GM18520 (cell line): ENCODE measurements around the gene TAF1D.
"Not testable (repeated sequence)": the region's sequence is repeated elsewhere in the genome, so short reads cannot be mapped to it uniquely, and the experiment has no call there.

Experiments used
- ATAC-seq: cut with Tn5 transposase; IDR thresholded peaks from one replicate; pipeline ENCODE4 v1.9.1; 2021; ENCODE audit not compliant: unreplicated experiment

Gene TAF1D, protein sequence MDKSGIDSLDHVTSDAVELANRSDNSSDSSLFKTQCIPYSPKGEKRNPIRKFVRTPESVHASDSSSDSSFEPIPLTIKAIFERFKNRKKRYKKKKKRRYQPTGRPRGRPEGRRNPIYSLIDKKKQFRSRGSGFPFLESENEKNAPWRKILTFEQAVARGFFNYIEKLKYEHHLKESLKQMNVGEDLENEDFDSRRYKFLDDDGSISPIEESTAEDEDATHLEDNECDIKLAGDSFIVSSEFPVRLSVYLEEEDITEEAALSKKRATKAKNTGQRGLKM

DNA sequence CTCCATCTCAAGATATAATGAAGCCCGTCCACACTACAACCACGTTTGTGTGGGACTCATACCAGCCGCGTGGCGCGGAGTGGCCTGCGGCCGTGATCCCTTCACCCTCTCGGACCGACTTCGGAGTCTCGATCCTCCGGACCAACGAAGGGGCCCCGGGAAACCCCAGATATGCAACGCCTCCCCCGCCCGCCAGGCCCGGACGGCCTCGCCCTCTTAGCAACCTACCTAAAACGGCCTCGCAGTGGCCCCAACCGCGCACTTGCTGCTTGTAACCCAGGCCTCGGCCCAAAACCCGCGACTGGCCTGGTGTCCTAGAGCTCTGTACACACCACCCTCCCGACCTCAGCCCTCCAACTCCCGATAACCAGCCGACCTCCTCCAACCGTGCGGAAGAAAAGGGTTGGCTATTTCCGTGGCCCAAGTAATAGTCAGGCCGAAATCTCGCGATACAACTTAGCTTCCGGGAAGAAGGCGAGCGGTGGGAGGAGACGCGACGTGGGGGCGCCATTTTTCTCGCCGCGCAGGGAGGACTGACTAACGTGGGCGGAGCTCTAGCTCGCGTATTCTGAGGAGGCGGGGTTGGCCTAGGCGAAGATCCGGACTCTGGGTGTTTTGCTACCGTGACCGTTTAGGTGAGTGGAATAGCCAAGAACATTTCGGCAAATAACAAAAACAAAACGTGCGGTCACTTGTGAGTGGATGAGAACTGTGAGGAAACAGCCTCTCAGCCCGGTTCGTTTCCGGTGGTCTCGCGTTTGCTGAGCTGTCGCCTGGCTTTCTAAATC is at the start of gene TAF1D, which contains the start of gene C11orf54:
Gene TAF1D (minus strand): TSS at position 402 of the 788 bp plus-strand sequence. CDS start 2,191 bp downstream, outside the sequence.
Gene C11orf54 (plus strand): TSS at position 579 of the 788 bp plus-strand sequence. CDS start 5,722 bp downstream, outside the sequence.
- peak; percentile 77 for ATAC-seq

DNA sequence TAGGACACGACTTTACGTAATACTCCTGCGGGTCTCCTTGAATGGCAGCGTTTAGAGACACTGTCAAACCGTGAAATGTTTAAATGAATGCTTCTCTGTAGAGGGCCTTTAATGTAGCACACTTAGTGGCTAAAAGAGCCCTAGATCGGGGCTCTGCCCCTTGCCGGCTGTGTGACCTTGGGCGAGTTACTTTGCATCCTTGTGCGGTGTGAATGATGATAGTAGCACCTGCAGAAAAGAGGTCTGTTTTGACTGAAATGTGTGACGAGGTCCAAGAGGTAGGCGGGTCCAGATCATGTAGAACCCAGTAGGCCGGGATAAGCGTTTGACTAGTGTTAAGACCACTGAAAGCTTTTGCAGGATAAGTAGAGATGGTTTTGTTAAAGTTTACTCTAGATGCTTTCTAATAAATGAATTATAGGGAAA is 43.7 kb upstream of the TAF1D start:
- peak; percentile 40 for ATAC-seq

DNA sequence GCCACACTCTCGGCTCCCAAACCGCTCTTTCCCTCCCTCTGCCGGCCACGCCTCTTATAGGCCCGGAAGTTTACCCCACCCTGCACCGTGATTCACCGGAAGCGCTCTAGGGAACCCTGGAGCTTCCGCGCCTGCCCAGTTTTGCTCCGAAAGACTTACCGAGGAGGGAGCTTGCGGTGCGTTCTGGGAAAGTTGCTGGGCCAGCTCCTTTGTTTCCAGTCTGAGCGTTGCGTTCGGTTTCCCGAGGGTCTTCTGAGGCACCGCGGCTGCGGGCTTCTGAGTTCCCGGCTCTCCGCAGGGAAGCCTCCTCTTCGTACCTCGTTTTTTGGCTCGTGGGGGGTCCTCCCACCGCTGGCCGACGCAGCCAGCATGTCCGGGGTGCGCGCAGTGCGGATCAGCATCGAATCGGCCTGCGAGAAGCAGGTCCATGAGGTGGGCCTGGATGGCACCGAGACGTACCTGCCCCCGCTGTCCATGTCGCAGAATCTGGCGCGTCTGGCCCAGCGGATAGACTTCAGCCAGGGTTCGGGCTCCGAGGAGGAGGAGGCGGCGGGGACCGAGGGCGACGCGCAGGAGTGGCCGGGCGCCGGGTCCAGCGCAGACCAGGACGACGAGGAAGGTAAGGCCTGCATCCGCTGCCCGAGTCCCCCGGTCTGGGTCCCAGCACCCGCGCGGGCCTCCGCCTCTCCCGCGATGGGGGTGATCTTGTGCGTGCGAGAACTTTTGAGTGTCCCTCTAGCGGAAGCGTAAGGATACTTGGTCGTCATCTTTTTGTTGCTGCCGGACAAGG is 43.0 kb upstream of the TAF1D start, which contains the start of gene MED17:
Gene MED17 (plus strand): TSS at position 138 of the 790 bp plus-strand sequence. CDS start 232 bp downstream, at position 370.
- peak; percentile 90 for ATAC-seq

DNA sequence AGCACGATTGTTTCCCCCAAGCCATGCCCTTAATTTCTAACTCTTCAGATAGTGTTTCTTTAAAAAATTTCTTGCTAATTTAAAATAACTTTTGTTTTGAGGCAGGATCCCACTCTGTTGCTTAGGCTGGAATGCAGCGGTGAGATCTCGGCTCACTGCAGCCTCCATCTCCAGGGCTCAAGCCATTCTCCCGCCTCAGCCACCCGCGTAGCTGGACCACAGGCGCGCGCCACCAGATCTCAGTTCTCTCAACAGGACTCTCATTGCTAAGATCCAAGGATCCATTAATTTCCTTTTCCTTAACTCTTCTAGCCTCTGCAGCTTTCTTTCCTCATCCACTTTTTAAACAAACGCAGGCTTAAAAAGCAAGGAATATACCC is 42.5 kb upstream of the TAF1D start:
- peak; percentile 20 for ATAC-seq

DNA sequence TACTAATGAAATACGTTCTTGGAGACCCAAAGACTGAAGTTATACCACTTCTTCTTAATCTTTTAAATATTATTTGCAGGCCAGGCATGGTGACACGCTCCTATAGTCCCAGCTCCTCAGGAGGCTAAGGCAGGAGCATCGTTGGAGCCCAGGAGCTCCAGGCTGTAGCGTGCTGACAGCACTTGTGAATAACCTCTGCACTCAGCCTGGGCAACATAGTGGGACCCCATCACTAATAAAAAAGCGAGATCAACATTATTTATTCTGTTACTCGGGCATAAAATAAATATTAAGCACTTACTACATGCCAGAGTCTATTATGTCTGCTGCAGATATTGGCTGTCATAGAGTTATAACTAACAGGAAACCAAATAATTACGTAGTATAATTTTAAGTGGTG is 42.1 kb upstream of the TAF1D start:
- no peak for ATAC-seq

DNA sequence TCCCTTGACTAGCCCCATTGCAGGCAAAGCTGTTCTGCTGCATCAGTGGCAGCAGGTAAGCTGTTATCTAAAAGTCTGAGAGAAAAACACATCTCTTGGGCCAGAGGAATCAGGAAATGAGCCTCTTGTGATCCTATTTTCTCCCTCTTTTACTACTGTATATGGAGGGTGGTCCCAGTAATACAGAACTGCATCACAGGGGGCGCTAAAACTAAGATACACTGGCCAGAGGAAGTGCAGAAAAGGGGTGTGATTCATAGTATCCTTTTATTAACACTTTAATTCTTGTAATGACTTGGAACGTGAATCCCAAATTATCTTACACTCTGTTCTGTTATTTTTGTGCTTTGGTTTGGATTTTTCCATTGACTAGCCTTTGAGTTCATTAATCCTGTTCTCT is 34.0 kb upstream of the TAF1D start:
- no peak for ATAC-seq

DNA sequence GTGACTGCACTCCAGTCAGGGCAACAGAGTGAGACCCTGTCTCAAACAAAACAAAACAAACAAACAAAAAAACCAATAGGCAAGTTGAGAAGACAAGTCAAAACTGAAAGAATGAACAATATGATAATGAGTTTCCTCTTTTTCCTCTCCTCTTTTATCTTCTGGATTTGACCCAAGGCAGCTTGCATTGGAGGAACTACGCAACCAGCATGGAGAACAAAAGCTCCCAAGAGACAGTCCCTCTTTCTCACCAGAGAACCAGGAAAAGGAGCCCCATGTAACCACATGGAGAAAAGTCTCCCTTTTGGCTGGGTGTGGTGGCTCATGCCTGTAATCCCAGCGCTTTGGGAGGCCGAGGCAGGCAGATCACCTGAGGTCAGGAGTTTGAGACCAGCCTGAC is 33.3 kb upstream of the TAF1D start:
- ATAC-seq: not testable (repeated sequence)

DNA sequence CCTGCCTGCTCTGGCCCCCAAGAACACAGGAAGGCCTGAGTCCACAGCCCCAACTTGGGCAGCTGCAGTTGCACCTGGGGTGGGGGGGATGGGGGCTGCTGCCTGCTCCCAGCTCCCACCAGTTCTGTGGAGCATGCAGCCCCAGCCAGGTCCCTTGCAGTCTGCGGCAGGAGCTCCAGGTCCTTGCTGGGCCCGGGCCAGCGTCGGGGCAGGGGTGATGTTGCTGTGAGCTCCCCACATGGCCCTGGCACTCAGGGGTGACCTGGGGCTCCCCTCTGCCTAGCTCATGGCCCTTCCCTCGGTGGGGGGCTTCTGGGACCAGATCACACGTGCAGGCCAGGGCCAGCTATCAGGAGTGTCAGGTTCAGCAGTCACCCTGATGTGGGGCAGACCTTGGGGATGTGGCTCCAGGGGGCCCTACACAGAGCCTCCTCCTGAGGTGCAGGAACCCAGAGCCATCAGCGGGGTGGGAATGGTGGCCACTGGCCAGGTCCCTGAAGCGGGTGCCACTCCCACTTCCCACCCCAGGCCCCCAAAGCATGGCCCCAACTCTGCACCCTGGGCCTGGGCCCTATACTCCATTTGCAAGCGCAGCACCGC is 32.4 kb upstream of the TAF1D start:
- no peak for ATAC-seq

DNA sequence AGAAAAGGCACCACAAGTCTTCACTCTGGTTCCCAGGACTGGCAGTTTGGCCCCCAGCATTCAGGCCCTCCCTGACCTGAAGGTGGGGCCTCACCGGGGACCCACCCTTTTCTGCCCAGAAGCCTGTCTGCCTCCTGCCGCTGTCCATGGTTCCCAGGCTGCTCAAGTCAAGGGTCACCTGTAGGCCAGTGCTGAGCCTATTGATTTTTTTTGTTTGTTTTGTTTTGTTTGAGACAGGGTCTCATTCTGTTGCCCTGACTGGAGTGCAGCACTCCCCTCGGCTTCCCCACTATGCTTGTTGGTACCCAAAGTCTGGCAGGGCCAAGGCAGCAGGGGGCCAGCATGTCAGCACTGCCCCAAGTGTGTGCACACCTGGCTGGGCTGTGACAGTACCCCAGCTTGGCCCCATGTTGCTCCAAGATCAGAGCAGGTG is 31.8 kb upstream of the TAF1D start:
- ATAC-seq: no peak

DNA sequence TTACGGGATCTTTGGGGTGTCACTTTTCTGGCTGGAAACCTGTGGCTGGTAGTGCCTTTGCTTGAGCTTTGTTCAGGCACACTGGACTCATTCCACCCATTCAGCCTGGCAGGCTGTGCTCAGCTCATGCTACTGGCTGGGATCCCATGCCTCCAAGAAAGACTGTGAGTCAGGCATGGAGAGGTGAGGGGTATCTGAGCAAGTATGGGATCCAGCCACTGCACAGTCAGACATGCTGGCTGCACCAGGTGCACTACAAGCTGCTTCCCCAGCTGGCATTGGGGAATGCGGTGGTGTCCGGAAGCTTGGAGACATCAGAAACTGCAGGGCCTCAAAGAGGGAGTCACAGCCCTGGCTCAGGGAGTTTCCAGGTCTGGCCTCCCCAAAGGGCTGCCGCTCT is 30.8 kb upstream of the TAF1D start:
- no peak for ATAC-seq

DNA sequence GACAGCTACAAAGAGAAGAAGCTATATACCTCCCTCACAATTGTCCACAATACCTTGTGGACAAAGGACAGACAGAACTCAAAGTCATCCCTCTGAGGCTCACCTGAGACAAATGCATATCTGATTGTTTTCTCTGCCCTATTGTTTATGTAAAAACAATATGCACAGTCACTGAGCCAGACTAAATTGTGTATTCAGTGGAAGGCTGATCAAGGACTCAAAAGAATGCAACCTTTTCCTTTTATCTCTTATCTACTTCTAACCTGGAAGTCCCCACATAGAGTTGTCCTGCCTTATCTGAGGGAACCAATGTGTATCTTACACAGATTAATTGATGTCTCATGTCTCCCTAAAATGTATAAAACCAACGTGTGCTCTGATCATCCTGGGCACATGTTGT is 28.9 kb upstream of the TAF1D start:
- ATAC-seq: no peak

DNA sequence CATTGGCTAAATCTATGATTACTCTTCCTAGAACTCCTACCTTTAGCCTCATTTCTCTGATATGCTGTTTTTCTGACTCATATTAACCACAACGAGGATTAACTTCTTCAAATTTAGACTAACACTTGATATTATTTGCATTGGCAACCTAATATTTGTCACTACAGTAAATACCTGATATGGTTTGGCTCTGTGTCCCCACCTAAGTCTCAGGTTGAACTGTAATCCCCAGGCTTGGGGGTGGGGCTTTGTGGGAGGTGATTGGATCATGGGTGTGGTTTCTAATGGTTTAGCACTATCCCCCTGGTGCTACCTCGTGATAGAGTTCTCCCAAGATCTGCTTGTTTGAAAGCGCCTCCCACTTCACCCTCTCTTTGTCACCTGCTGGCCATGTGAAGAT is 25.7 kb upstream of the TAF1D start:
- no peak for ATAC-seq

DNA sequence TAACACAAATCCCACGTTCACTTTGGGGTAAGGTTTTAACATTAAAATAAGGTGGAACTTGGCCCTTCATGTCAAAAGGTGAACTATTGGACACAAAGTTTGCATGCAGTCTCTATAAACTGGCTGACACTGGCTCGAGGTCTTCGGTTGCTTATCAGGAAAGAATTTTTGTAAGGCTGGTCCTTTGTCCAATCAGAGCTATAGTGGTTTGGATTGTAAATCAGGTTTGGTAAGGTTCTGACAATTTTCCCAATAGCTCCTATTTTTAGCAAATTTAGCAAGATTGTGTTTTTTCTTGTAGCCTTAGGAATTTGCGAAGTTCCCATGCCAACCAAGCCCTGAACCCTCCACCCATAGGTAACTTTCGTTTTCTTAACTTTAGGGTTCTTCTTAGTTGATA is 25.2 kb upstream of the TAF1D start:
- ATAC-seq: no peak

DNA sequence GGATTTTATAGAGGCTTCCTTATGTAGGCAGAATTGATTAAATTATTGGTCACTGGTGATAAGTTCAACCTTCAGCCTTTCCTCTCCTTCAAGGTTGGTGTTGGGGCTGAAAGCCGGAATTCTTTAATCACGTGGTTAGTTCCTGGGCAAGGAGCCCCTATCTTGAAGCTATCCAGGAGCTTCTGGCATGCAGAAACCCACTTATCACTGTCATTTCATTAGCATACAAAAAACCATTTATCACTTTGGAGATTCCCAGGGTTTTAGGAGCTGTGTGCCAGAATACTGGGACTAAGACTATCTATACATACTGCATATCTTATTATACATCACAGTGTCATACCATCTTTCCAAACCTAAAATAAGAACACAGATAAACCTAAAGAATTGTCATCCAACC is 24.3 kb upstream of the TAF1D start:
- ATAC-seq: no peak

DNA sequence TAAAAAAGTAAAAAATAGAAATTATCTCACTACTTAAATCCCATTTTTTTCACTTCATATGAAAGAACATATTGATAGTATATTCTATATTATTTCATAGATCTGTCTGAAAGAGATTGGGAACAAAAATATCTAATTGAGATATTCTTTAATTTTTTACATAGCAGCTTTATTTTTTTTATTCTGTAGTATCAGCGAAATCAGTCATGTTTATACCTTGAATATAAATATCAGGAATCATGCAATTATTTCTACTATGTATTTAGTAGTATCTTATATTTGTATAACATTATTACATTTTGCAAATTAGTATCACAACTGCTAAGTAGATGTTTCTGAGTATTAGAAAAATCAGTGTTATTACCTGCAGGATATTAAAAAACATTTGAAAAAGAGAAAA is 20.6 kb upstream of the TAF1D start:
- ATAC-seq: no peak

DNA sequence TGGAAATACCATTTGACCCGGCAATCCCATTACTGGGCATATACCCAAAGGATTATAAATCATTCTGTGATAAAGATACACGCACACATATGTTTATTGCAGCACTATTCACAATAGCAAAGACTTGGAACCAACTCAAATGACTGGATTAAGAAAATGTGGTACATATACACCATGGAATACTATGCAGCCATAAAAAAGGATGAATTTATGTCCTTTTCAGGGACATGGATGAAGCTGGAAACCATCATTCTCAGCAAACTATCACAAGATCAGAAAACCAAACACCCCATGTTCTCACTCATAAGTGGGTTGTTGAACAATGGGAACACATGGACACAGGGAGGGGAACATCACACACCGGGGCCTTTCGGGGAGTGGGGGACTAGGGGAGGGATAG is 17.8 kb upstream of the TAF1D start:
- not testable (repeated sequence) for ATAC-seq

DNA sequence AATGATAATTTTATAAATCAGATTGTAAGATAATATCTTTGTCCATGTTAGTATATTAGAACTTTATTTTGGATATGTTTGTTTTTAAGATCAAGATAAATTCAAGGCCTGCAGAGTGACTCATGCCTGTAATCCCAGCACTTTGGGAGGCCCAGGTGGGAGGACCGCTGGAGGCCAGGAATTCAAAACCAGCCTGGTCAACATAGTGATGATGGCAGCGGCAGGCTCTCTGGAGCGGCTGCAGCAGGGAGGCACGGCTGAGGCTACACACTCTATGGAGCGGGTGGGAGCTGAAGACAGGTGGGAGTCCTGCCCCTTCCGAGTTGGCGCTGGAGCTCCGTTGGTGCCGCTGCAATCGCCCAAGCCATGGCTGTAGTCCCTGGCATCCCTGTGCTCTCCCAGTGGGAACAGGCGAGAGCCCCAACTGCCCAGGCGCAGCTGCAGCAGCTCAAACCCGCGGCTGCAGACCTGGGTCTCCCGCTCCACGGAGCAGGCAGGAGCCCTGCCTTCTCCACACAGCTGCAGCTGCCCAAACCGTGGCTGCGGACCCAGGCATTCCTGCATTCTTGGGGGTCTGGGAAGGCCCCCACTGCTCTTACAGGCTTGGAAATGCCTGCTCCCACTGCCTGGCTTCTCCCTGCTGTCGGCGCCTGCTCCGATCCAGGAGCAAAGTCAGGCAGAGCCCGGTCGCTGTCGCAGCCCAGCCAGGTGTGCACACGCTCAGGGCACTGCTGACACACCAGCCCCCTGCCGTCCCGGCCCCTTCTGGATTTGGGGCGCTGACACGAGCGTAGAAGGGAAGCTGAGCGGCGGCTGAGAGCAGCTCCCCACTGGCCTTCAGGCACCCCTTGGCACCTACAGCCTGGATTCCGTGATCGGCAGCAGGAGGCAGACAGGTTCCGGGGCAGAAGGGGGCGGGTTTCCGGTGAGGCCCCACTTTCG is 16.9 kb upstream of the TAF1D start:
- ATAC-seq: no peak

DNA sequence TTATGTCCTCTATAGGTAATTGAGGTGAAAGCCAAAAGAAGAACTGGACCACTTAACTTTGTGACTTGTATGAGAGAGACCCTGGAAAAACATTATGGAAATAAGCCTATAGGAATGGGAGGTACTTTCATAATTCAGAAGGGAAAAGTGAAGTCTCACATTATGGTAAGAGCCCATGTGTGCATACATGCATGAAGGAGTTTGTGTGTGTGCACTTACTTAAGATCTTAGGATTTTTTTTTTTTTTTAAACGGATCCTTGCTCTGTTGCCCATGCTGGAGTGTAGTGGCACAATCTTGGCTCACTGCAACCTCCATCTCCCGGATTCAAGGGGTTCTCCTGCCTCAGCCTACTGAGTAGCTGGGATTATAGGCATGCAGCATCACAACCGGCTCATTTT is 16.0 kb upstream of the TAF1D start:
- no peak for ATAC-seq

DNA sequence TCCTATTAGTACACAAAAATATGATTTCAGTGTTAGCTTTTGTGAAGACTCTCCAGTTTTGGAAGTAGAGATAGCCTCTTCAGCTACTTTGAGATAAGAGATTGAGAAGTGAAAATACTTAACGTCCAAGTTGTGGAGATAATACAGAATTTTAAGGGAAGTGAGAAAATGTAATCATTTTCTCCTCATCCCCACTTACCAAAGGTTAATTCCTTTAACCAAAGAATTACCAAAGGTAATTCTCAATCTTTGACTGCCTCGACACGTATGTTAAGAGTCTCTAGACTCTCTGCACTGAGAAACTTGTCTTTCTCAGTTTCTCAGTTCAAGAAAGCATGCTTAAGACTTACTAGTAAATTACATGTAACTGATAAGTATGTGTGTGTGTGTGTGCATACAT is 15.5 kb upstream of the TAF1D start:
- no peak for ATAC-seq

DNA sequence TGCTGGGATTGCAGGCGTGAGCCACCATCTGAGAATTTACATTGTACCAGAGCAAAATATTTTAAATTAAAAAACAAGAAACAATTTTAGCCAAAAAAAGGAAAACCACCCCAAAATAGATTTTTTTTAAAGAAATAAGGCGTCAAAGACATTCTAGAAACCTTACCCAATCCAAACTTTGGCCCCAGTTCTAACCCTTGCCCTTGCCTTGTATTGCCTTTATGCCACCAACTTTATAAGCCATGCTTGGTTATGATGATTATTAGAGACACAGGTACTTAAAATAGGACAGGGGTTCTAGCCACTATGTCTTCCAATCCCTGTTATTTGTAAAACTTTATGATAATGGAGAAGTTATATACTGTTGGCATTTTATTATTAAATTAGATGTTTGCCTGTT is 11.9 kb upstream of the TAF1D start:
- no peak for ATAC-seq
